Astrocyte (in vitro differentiated cells and primary cell): ENCODE data around the gene GRAMD1B.

ENCODE experiments used
- EZH2 ChIP-seq: IDR thresholded peaks from 2 replicates; pipeline ENCODE4 v1.6.1; 2012; ENCODE audit warnings: mild to moderate bottlenecking, low read length, inconsistent platforms; ENCODE audit not compliant: insufficient read depth
- TF ChIP-seq, protein P1 (sequence below): IDR thresholded peaks from 2 replicates; pipeline ENCODE4 v1.5.1; 2011; ENCODE audit warnings: low read depth, mild to moderate bottlenecking, inconsistent platforms, low read length, moderate library complexity; ENCODE audit not compliant: insufficient read depth

GRCh38 chr11:123580557-123581275 lies 150.6 kb downstream of the GRAMD1B start:
- TF ChIP-seq, protein P1, sequence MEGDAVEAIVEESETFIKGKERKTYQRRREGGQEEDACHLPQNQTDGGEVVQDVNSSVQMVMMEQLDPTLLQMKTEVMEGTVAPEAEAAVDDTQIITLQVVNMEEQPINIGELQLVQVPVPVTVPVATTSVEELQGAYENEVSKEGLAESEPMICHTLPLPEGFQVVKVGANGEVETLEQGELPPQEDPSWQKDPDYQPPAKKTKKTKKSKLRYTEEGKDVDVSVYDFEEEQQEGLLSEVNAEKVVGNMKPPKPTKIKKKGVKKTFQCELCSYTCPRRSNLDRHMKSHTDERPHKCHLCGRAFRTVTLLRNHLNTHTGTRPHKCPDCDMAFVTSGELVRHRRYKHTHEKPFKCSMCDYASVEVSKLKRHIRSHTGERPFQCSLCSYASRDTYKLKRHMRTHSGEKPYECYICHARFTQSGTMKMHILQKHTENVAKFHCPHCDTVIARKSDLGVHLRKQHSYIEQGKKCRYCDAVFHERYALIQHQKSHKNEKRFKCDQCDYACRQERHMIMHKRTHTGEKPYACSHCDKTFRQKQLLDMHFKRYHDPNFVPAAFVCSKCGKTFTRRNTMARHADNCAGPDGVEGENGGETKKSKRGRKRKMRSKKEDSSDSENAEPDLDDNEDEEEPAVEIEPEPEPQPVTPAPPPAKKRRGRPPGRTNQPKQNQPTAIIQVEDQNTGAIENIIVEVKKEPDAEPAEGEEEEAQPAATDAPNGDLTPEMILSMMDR: peak; percentile 65
- no peak for TF ChIP-seq EZH2
